Caco-2 (cell line): Measurements from ENCODE around the gene FBXO10. TPM values are rescaled to one million over a fixed set of nuclear protein-coding genes. Genes with fewer than 3 reads are reported as not detected.

ENCODE experiments used
- BruUV-seq: library from RNA; stranded (reverse); fragments of 400-500 nt; replicated peaks from 2 replicates; lab custom pipeline; 2021; lab: Mats Ljungman, UMichigan
- CTCF ChIA-PET: fragments of 300-600 bp; sonication (Branson Sonifier 250); formaldehyde crosslinking; loops from one replicate; lab custom pipeline; 2022; ENCODE audit warnings: antibody characterized with exemption; lab: Charles Lee
- POLR2A ChIA-PET: fragments of 300-600 bp; sonication (Branson Sonifier 250); formaldehyde crosslinking; loops from one replicate; lab custom pipeline; 2022; ENCODE audit warnings: antibody characterized with exemption; lab: Charles Lee
- DNase-seq, 2 experiments: peaks; one replicate each; pipeline versions ENCODE4 v3.0.0 to v3.0.0-alpha.2; 2020 to 2022
- H3K27me3 ChIP-seq: replicated peaks from 2 replicates; pipeline ENCODE4 v1.6.0; 2011; ENCODE audit warnings: low read length; ENCODE audit not compliant: control insufficient read depth, insufficient read depth
- H3K36me3 ChIP-seq: 2 replicates; pipeline ENCODE4 v1.5.1; 2011; ENCODE audit warnings: low read length; ENCODE audit not compliant: control insufficient read depth, insufficient read depth
- H3K4me1 ChIP-seq: fragments of 250-450 bp; sonication (Bioruptor Pico); 2 replicates; pipeline ENCODE4 v1.5.1; 2020; ENCODE audit warnings: mild to moderate bottlenecking
- H3K4me3 ChIP-seq: 2 replicates; pipeline ENCODE4 v1.5.1; 2011; ENCODE audit warnings: low read depth, mild to moderate bottlenecking, control low read depth, low read length
- H3K9me3 ChIP-seq: fragments of 250-450 bp; sonication (Bioruptor Pico); 2 replicates; pipeline ENCODE4 v1.5.1; 2020; ENCODE audit warnings: mild to moderate bottlenecking, moderate library complexity
- H3K27ac Mint-ChIP-seq: one replicate; pipeline ENCODE4 v1.8.0; 2022; ENCODE audit warnings: mixed read lengths; ENCODE audit not compliant: unreplicated experiment
- H3K27me3 Mint-ChIP-seq: one replicate; pipeline ENCODE4 v1.8.0; 2022; ENCODE audit warnings: mixed read lengths; ENCODE audit not compliant: insufficient read depth, unreplicated experiment
- H3K36me3 Mint-ChIP-seq: one replicate; pipeline ENCODE4 v1.8.0; 2022; ENCODE audit warnings: mild to moderate bottlenecking, mixed read lengths; ENCODE audit not compliant: insufficient read depth, unreplicated experiment
- H3K4me1 Mint-ChIP-seq: one replicate; pipeline ENCODE4 v1.8.0; 2022; ENCODE audit warnings: low read depth, mixed read lengths; ENCODE audit not compliant: unreplicated experiment
- H3K4me3 Mint-ChIP-seq: one replicate; pipeline ENCODE4 v1.8.0; 2022; ENCODE audit warnings: mild to moderate bottlenecking, moderate library complexity, mixed read lengths; ENCODE audit not compliant: unreplicated experiment
- H3K9me3 Mint-ChIP-seq: one replicate; pipeline ENCODE4 v1.8.0; 2022; ENCODE audit warnings: mixed read lengths; ENCODE audit not compliant: unreplicated experiment
- CTCF ChIP-seq, 2 experiments: fragments of 200-600 bp in 1 of 2; IDR thresholded peaks; 1 replicate in 1 of 2; 2 replicates in 1 of 2; pipeline versions ENCODE4 v1.5.1 to v1.8.0; 2011 to 2022; ENCODE audit warnings: antibody characterized with exemption in 1 of 2, control low read depth in 1 of 2, inconsistent platforms in 1 of 2, low read depth in 1 of 2, low read length in 1 of 2, mild to moderate bottlenecking in 1 of 2, moderate library complexity in 1 of 2; ENCODE audit not compliant: insufficient read depth in 1 of 2, severe bottlenecking in 1 of 2, unreplicated experiment in 1 of 2
- intact Hi-C: fragments of 100-400 bp; cut with micrococcal nuclease; formaldehyde crosslinking; loops from one replicate; pipeline ENCODE4 v1.10.0; 2022; ENCODE audit not compliant: unreplicated experiment
- total RNA-seq: library from RNA; stranded (reverse); gene quantifications from 2 replicates; pipeline ENCODE4 v1.2.3, GENCODE V29; 2022

FBXO10 gene
- total RNA-seq, 1 experiment from 2014 or later = 6.9 TPM

DNA sequence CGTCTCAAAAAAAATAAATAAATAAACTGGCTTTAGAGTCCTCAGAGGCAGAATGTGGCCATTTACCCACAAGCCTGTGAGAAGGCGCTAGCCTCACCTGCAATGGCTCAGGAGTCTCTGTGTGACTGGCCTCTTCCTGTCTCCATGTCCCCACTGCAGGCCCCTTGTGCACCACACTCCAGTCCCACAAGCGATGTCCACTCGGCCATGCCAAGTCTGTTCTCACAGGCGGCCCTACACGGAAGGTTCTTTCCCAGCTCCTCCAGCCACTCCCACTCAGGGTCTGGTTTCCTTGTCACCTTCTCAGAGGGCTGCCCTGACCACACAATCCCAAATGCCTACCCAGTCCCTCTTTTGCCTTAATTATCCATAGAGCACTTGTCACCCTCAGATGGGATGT is 52.3 kb downstream of the FBXO10 start:
- intact Hi-C loops = no loop called here
- CTCF ChIA-PET = no interaction called here
- peaks cover 8% of the 10 kb centered on the region for H3K36me3 Mint-ChIP-seq
- Histone ChIP-seq H3K9me3 (no peaks in the 10 kb centered on the region), H3K4me3 (no peak overlapping the region), H3K36me3 (no peaks in the 10 kb centered on the region), H3K4me1 (no peaks in the 10 kb centered on the region), H3K27me3 (no peaks in the 10 kb centered on the region)
- BruUV-seq = no TSS peak
- POLR2A ChIA-PET = no interaction called here
- H3K27ac Mint-ChIP-seq = no peak overlapping the region
- H3K4me3 Mint-ChIP-seq = no peak overlapping the region
- no peak for TF ChIP-seq CTCF (IDR thresholded peaks at IDR 0.05; ENCODE audit: insufficient read depth in 1 of 2, low read depth in 1 of 2, low read length in 1 of 2, severe bottlenecking in 1 of 2, unreplicated experiment in 1 of 2)
- H3K9me3 Mint-ChIP-seq = no peaks in the 10 kb centered on the region
- DNase-seq = no peak
- H3K27me3 Mint-ChIP-seq = no peaks in the 10 kb centered on the region
- H3K4me1 Mint-ChIP-seq = no peaks in the 10 kb centered on the region

GRCh38 chr9:37522971-37523370 is 53.2 kb downstream of the FBXO10 start:
- Mint-ChIP-seq H3K4me1 (no peaks in the 10 kb centered on the region), H3K9me3 (no peaks in the 10 kb centered on the region), H3K27me3 (no peaks in the 10 kb centered on the region), H3K4me3 (no peak overlapping the region), H3K36me3 (peaks cover 9% of the 10 kb centered on the region), H3K27ac (no peak overlapping the region)
- POLR2A ChIA-PET = no interaction called here
- intact Hi-C loops = no loop called here
- H3K27me3 ChIP-seq = no peaks in the 10 kb centered on the region
- no peaks in the 10 kb centered on the region for H3K9me3 ChIP-seq
- no peaks in the 10 kb centered on the region for H3K36me3 ChIP-seq
- no peak overlapping the region for H3K4me3 ChIP-seq
- TF ChIP-seq CTCF (IDR thresholded peaks at IDR 0.05; ENCODE audit: insufficient read depth in 1 of 2, low read depth in 1 of 2, low read length in 1 of 2, severe bottlenecking in 1 of 2, unreplicated experiment in 1 of 2) = no peak
- no TSS peak for BruUV-seq
- CTCF ChIA-PET = no interaction called here
- no peaks in the 10 kb centered on the region for H3K4me1 ChIP-seq
- DNase-seq = no peak

DNA sequence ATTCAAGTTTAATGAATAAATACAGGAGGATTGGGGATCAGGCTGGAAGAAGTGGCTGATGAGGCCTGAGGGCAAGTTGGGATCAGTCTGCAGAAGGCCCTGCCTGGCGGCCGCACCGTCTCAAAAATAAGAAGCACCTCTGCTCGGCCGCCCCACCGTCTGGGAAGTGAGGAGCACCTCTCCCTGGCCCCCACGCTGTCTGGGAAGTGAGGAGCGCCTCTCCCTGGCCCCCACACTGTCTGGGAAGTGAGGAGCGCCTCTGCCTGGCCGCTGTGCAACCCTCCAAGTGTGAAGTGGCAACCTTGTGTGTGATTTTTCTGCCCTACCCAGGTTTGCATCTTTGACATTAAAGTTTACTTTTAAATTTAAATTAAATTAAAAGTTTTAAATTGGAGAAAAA is 55.1 kb downstream of the FBXO10 start:
- Mint-ChIP-seq H3K9me3 (no peaks in the 10 kb centered on the region), H3K36me3 (peaks cover 14% of the 10 kb centered on the region), H3K4me1 (no peaks in the 10 kb centered on the region), H3K27ac (no peak overlapping the region), H3K4me3 (no peak overlapping the region), H3K27me3 (no peaks in the 10 kb centered on the region)
- POLR2A ChIA-PET = no interaction called here
- no peaks in the 10 kb centered on the region for H3K4me1 ChIP-seq
- H3K36me3 ChIP-seq = no peaks in the 10 kb centered on the region
- no peaks in the 10 kb centered on the region for H3K9me3 ChIP-seq
- H3K27me3 ChIP-seq = no peaks in the 10 kb centered on the region
- CTCF ChIA-PET = no interaction called here
- no TSS peak for BruUV-seq
- DNase-seq = no peak
- intact Hi-C loops = no loop called here
- TF ChIP-seq CTCF (IDR thresholded peaks at IDR 0.05; ENCODE audit: insufficient read depth in 1 of 2, low read depth in 1 of 2, low read length in 1 of 2, severe bottlenecking in 1 of 2, unreplicated experiment in 1 of 2) = no peak
- no peak overlapping the region for H3K4me3 ChIP-seq
